Fibroblast of villous mesenchyme (primary cell): Measurements from ENCODE around the gene ATP1A4. TPM values are rescaled to one million over a fixed set of nuclear protein-coding genes. Genes with fewer than 3 reads are reported as not detected.

Experiments used
- DNase-seq: peaks from one replicate; pipeline ENCODE4 v3.0.0-alpha.2; 2010; ENCODE audit warnings: low read depth
- H3K4me3 ChIP-seq: 2 replicates; pipeline ENCODE4 v1.5.1; 2011; ENCODE audit warnings: low read depth, mild to moderate bottlenecking, low read length
- total RNA-seq: library from RNA; depleted of rRNA; stranded (reverse); fragments of >200 nt; gene quantifications from 2 replicates; pipeline ENCODE4 v1.2.3, GENCODE V29; 2012
- TF ChIP-seq, protein P1 (sequence below): IDR thresholded peaks from 2 replicates; pipeline ENCODE4 v1.5.1; 2012; ENCODE audit warnings: low read depth, mild to moderate bottlenecking, low read length; ENCODE audit not compliant: insufficient read depth

The ATP1A4 gene
- total RNA-seq, 1 donor: not detected

DNA sequence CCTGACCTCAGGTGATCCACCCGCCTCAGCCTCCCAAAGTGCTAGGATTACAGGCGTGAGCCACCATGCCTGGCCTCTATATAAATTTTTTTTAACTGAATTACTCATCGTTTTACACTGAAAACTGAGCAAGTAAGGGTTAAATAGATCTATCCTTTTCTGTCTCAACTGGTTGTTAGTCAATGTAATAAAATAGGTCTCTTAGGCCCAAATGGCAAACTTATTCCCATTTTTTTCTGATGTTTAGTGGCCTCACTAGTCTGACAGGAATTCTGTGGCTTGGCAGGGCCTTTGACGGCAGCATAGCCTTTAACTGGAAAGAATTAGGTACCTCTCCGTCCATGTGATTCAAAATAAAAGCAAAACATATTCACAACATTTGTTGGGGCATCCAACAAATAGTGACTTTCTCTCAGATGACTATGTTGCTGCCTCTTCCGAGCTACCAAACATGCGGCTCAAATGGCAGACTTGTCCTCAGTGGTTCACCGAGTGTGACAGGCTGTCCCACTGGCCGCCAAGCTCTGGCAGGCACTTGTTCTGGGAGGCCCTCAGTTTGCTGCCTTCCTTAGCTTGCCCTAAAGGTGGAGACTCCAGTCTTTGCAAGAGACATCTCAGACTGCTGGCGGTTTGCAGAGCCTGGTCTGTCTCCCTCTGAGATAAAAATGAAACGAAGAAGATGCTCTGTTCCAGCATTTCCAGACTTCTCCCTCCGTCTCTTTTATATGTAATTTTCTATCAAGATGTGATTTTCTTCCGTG is 17.4 kb downstream of the ATP1A4 start:
- no peak for DNase-seq
- TF ChIP-seq, protein P1, sequence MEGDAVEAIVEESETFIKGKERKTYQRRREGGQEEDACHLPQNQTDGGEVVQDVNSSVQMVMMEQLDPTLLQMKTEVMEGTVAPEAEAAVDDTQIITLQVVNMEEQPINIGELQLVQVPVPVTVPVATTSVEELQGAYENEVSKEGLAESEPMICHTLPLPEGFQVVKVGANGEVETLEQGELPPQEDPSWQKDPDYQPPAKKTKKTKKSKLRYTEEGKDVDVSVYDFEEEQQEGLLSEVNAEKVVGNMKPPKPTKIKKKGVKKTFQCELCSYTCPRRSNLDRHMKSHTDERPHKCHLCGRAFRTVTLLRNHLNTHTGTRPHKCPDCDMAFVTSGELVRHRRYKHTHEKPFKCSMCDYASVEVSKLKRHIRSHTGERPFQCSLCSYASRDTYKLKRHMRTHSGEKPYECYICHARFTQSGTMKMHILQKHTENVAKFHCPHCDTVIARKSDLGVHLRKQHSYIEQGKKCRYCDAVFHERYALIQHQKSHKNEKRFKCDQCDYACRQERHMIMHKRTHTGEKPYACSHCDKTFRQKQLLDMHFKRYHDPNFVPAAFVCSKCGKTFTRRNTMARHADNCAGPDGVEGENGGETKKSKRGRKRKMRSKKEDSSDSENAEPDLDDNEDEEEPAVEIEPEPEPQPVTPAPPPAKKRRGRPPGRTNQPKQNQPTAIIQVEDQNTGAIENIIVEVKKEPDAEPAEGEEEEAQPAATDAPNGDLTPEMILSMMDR: no peak
- no peak overlapping the region for H3K4me3 ChIP-seq

GRCh38 chr1:160169553-160170399 is 18.4 kb downstream of the ATP1A4 start:
- TF ChIP-seq, protein P1: no peak
- DNase-seq: no peak
- H3K4me3 ChIP-seq: no peak overlapping the region

DNA sequence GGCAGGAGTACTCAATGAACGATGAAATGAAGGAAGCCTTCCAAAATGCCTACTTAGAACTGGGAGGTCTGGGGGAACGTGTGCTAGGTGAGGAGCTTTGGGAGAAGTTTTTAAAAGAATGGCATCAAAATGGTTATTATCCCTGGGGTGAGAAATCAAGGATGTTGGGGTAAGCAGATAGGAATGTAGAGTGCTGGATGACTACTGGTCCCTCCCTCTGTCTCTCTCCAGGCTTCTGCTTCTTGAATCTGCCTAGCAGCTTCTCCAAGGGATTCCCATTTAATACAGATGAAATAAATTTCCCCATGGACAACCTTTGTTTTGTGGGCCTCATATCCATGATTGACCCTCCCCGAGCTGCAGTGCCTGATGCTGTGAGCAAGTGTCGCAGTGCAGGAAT is 20.0 kb downstream of the ATP1A4 start:
- no peak overlapping the region for H3K4me3 ChIP-seq
- no peak for DNase-seq
- TF ChIP-seq, protein P1: no peak

GRCh38 chr1:160171980-160172379 is 20.6 kb downstream of the ATP1A4 start:
- TF ChIP-seq, protein P1: no peak
- H3K4me3 ChIP-seq: no peak overlapping the region
- no peak for DNase-seq

DNA sequence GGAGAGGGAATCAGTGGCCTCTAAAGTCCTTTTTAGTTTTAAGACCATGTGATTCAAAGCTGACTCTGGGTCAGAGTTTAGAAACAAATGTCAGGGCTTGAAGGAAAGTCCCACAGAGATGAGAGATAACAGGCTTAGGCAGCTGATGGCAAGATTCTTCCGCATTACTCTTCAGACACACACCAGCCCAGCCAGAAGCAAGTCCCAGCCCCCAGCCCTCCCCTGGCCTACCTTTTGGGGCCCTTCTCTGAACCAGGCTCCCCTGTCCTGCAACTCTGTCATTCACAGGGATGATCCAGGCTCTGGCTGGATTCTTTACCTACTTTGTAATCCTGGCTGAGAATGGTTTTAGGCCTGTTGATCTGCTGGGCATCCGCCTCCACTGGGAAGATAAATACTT is 25.8 kb downstream of the ATP1A4 start:
- DNase-seq: no peak
- no peak overlapping the region for H3K4me3 ChIP-seq
- TF ChIP-seq, protein P1: no peak

DNA sequence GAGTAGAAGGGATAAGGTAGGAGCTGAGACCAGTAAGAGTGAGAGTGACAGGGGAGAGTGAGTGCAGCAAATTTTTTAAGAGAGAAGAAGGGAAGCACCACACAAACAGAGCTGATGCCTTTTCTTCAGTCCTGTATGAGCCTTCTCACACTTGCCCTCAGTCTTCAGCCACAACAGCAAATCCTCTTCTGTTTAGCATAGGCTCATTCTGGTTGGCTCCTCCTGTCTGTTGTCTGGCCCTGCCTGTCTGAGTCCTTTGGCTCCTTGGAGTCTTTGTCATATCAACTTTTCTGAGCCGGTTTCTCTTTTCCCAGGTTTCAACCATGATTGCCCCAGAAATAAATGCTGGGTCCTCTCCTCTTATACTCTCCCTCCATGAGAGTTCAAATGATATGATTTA is 26.3 kb downstream of the ATP1A4 start:
- TF ChIP-seq, protein P1: no peak
- DNase-seq: no peak
- H3K4me3 ChIP-seq: no peak overlapping the region
